Limb (tissue), 2 donors: Measurements from ENCODE around the gene ASCL5.

Experiments used
- DNase-seq, 2 donors: peaks; one replicate each; pipeline ENCODE4 v3.0.0-alpha.2; 2016; ENCODE audit errors: extremely low spot score in 2 of 2

Gene ASCL5

GRCh38 chr1:201136355-201137023 is 9.5 kb upstream of the ASCL5 start:
- no peak for DNase-seq

- no peak for DNase-seq
Observed at GRCh38 chr1:201134405-201134804, 7.4 kb upstream of the ASCL5 start.

GRCh38 chr1:201131398-201131797 is 4.4 kb upstream of the ASCL5 start:
- DNase-seq = no peak

GRCh38 chr1:201128962-201129361 is 2.0 kb upstream of the ASCL5 start:
- DNase-seq = no peak

GRCh38 chr1:201128476-201128875 is 1.5 kb upstream of the ASCL5 start:
- DNase-seq = no peak

GRCh38 chr1:201127755-201128455 is 921 bp upstream of the ASCL5 start:
- DNase-seq = no peak

- no peak for DNase-seq
Observed at GRCh38 chr1:201126463-201126831, 537 bp downstream of the ASCL5 start.

GRCh38 chr1:201125800-201126199 is 1.2 kb downstream of the ASCL5 start:
- DNase-seq = no peak

GRCh38 chr1:201125019-201125418 is 2.0 kb downstream of the ASCL5 start:
- DNase-seq = no peak

- DNase-seq = no peak
Observed at GRCh38 chr1:201123866-201124265, 3.1 kb downstream of the ASCL5 start.

GRCh38 chr1:201122321-201122957 is 4.5 kb downstream of the ASCL5 start:
- DNase-seq = no peak

GRCh38 chr1:201119206-201120197 is 7.5 kb downstream of the ASCL5 start:
- DNase-seq = no peak

- DNase-seq = no peak
Observed at GRCh38 chr1:201116091-201116490, 10.9 kb downstream of the ASCL5 start.

GRCh38 chr1:201115390-201115937 is 11.5 kb downstream of the ASCL5 start:
- DNase-seq = no peak

- peak; percentile 92 to 93 for DNase-seq
Observed at GRCh38 chr1:201114245-201115131, 12.5 kb downstream of the ASCL5 start.

- no peak for DNase-seq
Observed at GRCh38 chr1:201113451-201114244, 13.3 kb downstream of the ASCL5 start.

- no peak for DNase-seq
Observed at GRCh38 chr1:201112926-201113325, 14.1 kb downstream of the ASCL5 start.

- peak in 1 of 2 donors; percentile 59 for DNase-seq
Observed at GRCh38 chr1:201112173-201112731, 14.7 kb downstream of the ASCL5 start, which contains the start of gene CACNA1S. Gene CACNA1S, minus strand, starts transcription at chr1:201112426. Its CDS starts 87 bp downstream, at chr1:201112339.

- DNase-seq = no peak
Observed at GRCh38 chr1:201111672-201112071, 15.3 kb downstream of the ASCL5 start.
